ENCODE results near the gene ZNF277.

DNA sequence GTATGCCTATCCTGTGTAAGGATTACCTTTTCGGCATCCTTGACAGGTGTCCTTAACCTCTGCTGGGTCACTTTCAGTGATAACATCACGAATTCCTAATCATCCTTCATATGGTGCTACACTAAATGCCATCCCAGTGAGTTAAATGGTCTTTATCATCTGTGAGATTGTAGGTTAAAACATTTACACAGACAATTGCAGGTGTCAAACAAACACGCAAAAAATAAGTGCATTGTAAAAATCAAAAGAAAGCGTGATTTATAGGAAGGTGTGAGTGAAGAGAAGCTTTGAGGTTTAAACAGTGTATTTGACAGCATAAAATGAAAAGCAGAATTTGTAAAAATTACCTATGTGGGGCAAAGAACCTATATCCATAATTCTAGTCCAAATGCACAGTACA is 132.3 kb downstream of the ZNF277 start:
- TF ChIP-seq CTCF (IDR thresholded peaks at IDR 0.05) (no peak), POLR2A (IDR thresholded peaks at IDR 0.05) (no peak)
